GM15510 (cell line): ENCODE measurements around the gene NME7.

Experiments used
- POLR2A ChIP-seq: IDR thresholded peaks from 3 replicates; pipeline ENCODE4 v1.6.1; 2011; ENCODE audit warnings: borderline replicate concordance; ENCODE audit not compliant: insufficient read length; ENCODE audit errors: extremely low read depth

NME7 gene

GRCh38 chr1:169102567-169102966 lies 265.0 kb downstream of the NME7 start:
- TF ChIP-seq POLR2A = no peak

GRCh38 chr1:169100651-169101088 lies 266.9 kb downstream of the NME7 start:
- no peak for TF ChIP-seq POLR2A

GRCh38 chr1:169100208-169100607 lies 267.4 kb downstream of the NME7 start:
- no peak for TF ChIP-seq POLR2A

GRCh38 chr1:169099561-169099960 lies 268.0 kb downstream of the NME7 start:
- no peak for TF ChIP-seq POLR2A

GRCh38 chr1:169098380-169098779 lies 269.2 kb downstream of the NME7 start:
- TF ChIP-seq POLR2A = no peak

GRCh38 chr1:169094897-169095569 lies 272.6 kb downstream of the NME7 start:
- TF ChIP-seq POLR2A = no peak

GRCh38 chr1:169092399-169092798 lies 275.2 kb downstream of the NME7 start:
- TF ChIP-seq POLR2A = no peak

- TF ChIP-seq POLR2A = no peak
These were observed 276.1 kb downstream of the NME7 start for GRCh38 chr1:169091480-169091941.

- no peak for TF ChIP-seq POLR2A
These were observed 276.7 kb downstream of the NME7 start for GRCh38 chr1:169090900-169091311.

GRCh38 chr1:169090308-169090899 lies 277.2 kb downstream of the NME7 start:
- TF ChIP-seq POLR2A = no peak

GRCh38 chr1:169089776-169090175 lies 277.8 kb downstream of the NME7 start:
- no peak for TF ChIP-seq POLR2A

- TF ChIP-seq POLR2A = no peak
These were observed 279.7 kb downstream of the NME7 start for GRCh38 chr1:169087876-169088275.

GRCh38 chr1:169086603-169087455 lies 280.8 kb downstream of the NME7 start:
- TF ChIP-seq POLR2A = no peak

GRCh38 chr1:169085911-169086310 lies 281.7 kb downstream of the NME7 start:
- no peak for TF ChIP-seq POLR2A
